ENCODE data around the gene IKZF3.

DNA sequence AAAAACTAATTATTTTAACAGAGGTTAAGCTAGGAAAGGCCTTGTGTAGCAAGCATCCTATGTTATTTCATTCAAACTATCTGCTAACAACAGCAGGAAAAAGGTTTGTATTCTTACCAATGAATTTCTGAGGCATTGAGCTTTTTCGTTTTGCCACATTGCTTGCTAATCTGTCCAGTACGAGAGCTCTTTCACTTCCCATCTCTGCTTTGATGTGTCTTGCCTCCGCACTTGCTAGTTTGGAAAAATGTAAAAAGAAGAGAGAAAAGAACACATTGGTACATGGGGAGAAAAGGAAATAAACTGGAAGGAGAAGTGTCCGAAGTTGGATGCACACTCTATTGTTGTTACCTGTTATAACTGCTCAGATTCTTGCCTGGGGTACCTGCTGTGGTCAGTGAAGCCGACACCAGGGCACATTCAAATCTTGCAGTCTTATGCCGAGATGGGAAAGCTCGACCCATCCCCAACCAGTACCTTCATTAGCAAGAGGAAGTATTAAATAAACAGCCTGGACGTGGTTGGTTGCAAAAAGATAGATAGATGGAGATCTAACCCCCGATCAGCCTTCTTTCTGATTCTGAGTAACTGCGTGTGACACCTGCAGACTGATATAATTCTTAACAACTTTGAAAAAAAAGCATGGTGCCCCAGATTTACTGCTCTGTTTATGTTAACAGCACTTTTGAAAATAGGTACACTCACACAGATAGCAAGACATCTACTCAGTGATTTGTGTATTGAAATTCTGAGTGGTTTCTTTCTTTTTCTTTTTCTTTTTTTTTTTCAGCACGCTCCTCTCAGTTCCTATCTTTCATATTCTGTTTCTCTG lies 86.4 kb downstream of the IKZF3 start:
- TF ChIP-seq, protein P1, sequence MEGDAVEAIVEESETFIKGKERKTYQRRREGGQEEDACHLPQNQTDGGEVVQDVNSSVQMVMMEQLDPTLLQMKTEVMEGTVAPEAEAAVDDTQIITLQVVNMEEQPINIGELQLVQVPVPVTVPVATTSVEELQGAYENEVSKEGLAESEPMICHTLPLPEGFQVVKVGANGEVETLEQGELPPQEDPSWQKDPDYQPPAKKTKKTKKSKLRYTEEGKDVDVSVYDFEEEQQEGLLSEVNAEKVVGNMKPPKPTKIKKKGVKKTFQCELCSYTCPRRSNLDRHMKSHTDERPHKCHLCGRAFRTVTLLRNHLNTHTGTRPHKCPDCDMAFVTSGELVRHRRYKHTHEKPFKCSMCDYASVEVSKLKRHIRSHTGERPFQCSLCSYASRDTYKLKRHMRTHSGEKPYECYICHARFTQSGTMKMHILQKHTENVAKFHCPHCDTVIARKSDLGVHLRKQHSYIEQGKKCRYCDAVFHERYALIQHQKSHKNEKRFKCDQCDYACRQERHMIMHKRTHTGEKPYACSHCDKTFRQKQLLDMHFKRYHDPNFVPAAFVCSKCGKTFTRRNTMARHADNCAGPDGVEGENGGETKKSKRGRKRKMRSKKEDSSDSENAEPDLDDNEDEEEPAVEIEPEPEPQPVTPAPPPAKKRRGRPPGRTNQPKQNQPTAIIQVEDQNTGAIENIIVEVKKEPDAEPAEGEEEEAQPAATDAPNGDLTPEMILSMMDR (conservative IDR thresholded peaks at IDR 0.05): no peak
- no peak for TF ChIP-seq ZFX (IDR thresholded peaks at IDR 0.05)

Measured in C4-2B (cell line).